Thymus (tissue), 11 donors: ENCODE data around the gene QSOX2. TPM values are rescaled to one million over a fixed set of nuclear protein-coding genes. Genes with fewer than 3 reads are reported as not detected.

Experiments used
- DNase-seq, 9 donors: peaks; one replicate each; pipeline ENCODE4 v3.0.0-alpha.2; 2013; ENCODE audit warnings: low spot score in 9 of 9, low read depth in 6 of 9, missing footprints in 1 of 9
- H3K27ac ChIP-seq, 2 donors: one replicate each; pipeline ENCODE4 v1.5.1; 2013; ENCODE audit warnings: control low read depth in 1 of 2, low read depth in 1 of 2, low read length in 1 of 2, mild to moderate bottlenecking in 1 of 2, moderate library complexity in 1 of 2
- H3K27me3 ChIP-seq, 2 donors: one replicate each; pipeline ENCODE4 v1.5.1; 2013; ENCODE audit warnings: low read length in 1 of 2; ENCODE audit not compliant: control insufficient read depth in 2 of 2, insufficient read depth in 1 of 2
- H3K36me3 ChIP-seq, 2 donors: one replicate each; pipeline ENCODE4 v1.5.1; 2013; ENCODE audit warnings: low read length in 1 of 2, mild to moderate bottlenecking in 1 of 2, moderate library complexity in 1 of 2; ENCODE audit not compliant: control insufficient read depth in 2 of 2, insufficient read depth in 2 of 2
- H3K4me1 ChIP-seq, 2 donors: one replicate each; pipeline ENCODE4 v1.5.1; 2013; ENCODE audit warnings: low read length in 2 of 2; ENCODE audit not compliant: control insufficient read depth in 2 of 2, insufficient read depth in 2 of 2
- H3K4me3 ChIP-seq, 2 donors: one replicate each; pipeline ENCODE4 v1.5.1; 2013; ENCODE audit warnings: low read length in 2 of 2, control low read depth in 1 of 2, mild to moderate bottlenecking in 1 of 2
- H3K9me3 ChIP-seq, 2 donors: one replicate each; pipeline ENCODE4 v1.5.1; 2013; ENCODE audit warnings: low read length in 1 of 2, mild to moderate bottlenecking in 1 of 2; ENCODE audit not compliant: control insufficient read depth in 2 of 2, insufficient read depth in 1 of 2
- WGBS: extraction: QIAGEN DNeasy Blood & Tissue Kit; methylation state at CpG from one replicate; pipeline ENCODE4 v1.1.7; 2013; 5-methylcytosine and 5-hydroxymethylcytosine counted together
- polyA plus RNA-seq: library from polyadenylated mRNA; stranded (reverse); fragments of 200-250 nt; gene quantifications from one replicate; pipeline ENCODE4 v1.2.3, GENCODE V29; 2013
- total RNA-seq: library from RNA; stranded (reverse); fragments of 120-200 nt; gene quantifications from one replicate; pipeline ENCODE4 v1.2.4, GENCODE V29; 2013
- donor health status: healthy.

QSOX2 gene
- total and polyA plus RNA-seq, 2 donors = 3.9 to 11.5 TPM

DNA sequence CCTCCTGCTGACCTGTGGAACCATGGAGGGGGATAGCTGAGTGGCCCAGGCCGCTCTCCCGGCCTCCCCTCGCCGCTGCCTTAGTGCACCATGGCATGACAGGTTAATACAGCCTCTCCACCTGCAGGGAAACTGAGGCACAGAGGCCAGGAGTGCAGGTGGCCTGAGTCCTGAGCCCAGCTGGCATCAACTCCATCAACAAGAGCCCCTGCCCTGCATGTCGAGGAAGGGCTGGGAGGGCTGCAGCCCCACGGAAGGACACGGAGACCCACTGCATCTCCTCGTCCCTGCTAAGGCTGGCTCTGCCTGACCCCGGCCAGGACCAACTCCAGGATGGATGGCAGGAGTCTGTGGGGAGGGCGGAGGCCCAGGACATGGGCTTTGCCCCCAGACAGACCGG lies 31.1 kb upstream of the QSOX2 start:
- Histone ChIP-seq H3K4me3 (no peak overlapping the region), H3K9me3 (peaks cover 0 to 1% of the 10 kb centered on the region in 2 donors), H3K27me3 (peaks cover 5 to 47% of the 10 kb centered on the region in 2 donors), H3K27ac (no peak overlapping the region), H3K36me3 (no peaks in the 10 kb centered on the region), H3K4me1 (no peaks in the 10 kb centered on the region)
- DNase-seq = no peak
- WGBS = 91% methylated on average over 11 of the region's 11 CpGs

DNA sequence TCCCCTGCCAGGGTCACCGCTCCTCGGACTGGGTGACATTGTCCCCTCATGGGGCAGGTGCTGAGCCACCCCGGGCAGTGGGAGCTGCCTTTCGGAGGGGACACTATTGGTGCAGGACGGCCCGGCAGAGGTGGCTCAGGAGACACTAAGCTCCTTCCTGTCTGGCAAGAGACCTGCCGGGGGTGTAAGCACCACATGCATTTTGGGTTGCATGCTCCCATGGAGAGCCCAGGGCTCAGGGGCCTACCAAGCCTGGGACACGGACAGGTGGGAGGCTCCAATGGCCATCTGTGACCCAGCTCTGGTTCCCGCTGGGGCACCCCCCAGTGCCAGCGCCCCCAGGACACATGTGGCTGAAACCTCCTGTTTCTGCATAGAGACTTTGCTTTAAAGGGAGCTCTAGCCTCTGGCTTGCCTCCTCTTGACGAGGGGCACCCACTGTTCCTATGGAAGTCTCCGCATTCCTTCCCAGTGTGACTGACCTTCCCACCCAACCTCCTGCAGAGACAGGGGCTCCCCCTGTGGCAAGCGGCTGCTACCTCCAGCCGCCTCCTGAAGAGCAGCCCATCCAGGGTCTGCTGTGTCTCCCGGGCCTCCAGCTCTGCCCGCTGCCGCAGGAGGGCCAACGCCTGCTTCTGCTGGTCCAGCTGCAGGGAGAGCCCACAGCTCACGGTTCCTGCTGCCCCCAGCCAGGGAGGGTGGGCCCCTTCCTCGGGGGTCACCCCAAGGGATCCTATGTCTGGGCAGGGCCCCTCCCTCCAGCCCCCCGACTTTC lies 30.2 kb upstream of the QSOX2 start:
- Histone ChIP-seq H3K9me3 (peaks cover 0 to 1% of the 10 kb centered on the region in 2 donors), H3K4me1 (no peaks in the 10 kb centered on the region), H3K36me3 (no peaks in the 10 kb centered on the region), H3K27ac (no peak overlapping the region), H3K4me3 (no peak overlapping the region), H3K27me3 (peaks cover 5 to 47% of the 10 kb centered on the region in 2 donors)
- WGBS = 79% methylated on average over 21 of the region's 21 CpGs
- no peak for DNase-seq

DNA sequence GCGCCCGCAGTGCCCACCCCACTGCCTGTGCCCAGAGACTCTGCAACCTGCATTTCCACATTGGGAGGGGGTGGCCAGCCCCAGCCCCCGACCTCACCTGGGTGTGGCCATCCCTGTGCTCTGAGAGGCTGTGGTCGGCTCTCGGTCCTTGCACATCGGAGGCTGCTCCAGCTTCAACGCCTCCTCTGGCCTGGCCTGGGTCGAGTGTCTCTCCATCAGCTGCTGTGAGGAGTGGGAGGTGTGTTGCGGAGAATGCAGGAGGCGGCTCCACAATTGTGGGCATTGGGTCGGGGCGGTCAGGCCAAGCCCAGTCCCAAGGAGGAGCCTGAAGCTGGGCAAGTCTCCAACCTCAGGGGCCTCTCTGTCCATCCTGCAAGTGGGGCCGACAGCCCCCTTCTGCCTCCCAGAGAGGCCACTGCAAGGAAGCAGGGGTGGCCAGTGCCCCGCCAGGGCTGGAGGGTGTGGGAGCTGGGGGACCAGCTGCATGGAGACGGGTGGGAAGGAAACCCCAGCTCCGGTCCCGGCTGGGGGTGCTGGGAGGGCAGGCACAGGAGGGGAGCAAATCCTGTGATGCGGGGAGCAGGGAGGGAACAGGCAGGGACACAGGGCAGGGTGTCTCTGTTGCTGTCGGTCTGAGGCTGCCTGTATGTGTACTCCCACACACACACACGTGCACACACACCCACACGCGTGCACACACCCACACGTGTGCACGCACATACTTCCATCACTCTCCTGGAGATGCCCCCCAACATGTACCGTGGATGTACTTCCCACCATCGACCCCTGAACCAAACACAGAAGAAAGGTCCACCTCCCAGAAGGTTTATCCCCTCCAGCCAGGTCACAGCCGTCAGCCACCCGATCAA lies 29.4 kb upstream of the QSOX2 start:
- no peaks in the 10 kb centered on the region for H3K36me3 ChIP-seq
- H3K27ac ChIP-seq = no peak overlapping the region
- no peaks in the 10 kb centered on the region for H3K4me1 ChIP-seq
- 90% methylated on average over 28 of the region's 28 CpGs for whole genome bisulfite sequencing
- H3K9me3 ChIP-seq = peaks cover 0 to 1% of the 10 kb centered on the region in 2 donors
- peaks cover 5 to 45% of the 10 kb centered on the region in 2 donors for H3K27me3 ChIP-seq
- DNase-seq = no peak
- no peak overlapping the region for H3K4me3 ChIP-seq

DNA sequence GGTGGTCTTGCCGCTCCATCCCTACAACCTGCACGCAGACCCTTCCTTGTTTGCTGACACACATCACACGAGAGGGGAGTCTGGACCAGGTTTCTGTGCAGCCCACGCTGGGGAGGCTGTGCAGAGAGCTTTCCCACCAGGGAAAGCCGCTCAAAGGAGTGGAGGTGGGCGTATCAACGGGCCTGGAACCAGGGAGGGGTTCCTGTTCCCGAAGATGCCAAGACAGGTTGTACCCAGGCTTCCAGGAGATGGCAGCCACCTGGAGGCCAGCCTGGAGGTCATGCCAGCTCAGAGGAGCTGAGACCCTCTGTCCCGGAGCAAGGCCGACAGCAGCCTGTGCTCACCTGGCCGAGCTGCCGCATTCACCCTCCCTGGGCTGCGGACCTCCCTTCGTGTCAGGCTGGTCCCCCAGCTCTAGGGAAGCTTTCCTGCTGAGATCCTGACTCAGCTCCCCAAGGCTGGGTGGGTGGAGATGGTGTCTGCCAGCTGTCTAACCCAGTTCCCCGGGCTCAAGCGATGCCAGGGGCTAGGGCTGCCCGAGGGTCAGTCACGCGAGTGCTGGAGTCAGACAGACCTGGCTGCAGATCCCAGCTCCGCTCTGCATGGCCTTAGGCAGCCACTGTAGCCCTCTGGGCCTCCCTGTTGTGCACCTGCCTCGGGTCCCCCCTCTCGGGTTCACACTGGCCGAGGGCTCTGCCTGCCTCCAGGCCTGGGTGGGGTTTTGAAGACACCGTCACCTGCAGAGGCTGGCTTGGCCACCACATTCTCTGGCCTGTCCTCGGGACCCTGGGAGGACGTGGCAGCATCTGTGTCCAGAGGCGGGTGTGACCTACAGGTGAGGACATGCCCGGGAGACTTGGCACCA lies 28.5 kb upstream of the QSOX2 start:
- Histone ChIP-seq H3K4me1 (no peaks in the 10 kb centered on the region), H3K27ac (no peak overlapping the region), H3K4me3 (no peak overlapping the region), H3K36me3 (no peaks in the 10 kb centered on the region), H3K27me3 (peaks cover 5 to 38% of the 10 kb centered on the region in 2 donors), H3K9me3 (peaks cover 0 to 1% of the 10 kb centered on the region in 2 donors)
- DNase-seq = no peak
- WGBS = 90% methylated on average over 28 of the region's 28 CpGs

DNA sequence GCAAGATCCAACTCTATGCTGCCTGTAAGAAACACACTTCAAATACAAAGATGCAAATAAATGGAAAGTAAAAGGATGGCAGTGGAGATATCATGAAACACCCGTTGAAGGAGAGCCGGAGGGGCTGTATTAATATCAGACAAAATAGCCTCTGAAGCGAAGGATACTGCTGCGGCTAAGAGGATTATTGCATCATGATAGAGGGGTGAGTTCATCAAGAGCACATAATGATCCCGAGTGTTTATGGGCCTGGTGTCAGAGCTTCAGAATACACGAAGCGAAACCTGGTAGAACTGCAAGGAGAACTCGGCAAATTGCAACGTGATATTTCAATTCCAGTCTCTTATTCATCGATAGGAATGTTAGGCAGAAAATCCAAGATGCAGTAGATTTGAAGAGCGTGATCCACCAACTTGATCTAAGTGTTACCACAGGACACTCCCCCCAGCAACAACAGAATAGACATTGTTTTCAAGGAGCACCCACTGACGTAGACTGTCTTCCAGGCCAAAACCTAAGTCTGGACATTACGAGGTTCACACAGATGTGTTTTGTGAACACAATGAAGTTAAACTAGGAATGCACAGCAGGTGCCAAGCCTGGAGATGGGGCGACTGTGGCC lies 27.7 kb upstream of the QSOX2 start:
- 94% methylated on average over 14 of the region's 14 CpGs for WGBS
- no peak overlapping the region for H3K27ac ChIP-seq
- no peaks in the 10 kb centered on the region for H3K4me1 ChIP-seq
- no peaks in the 10 kb centered on the region for H3K36me3 ChIP-seq
- peaks cover 5 to 44% of the 10 kb centered on the region in 2 donors for H3K27me3 ChIP-seq
- peaks cover 0 to 1% of the 10 kb centered on the region in 2 donors for H3K9me3 ChIP-seq
- no peak overlapping the region for H3K4me3 ChIP-seq
- DNase-seq = no peak

DNA sequence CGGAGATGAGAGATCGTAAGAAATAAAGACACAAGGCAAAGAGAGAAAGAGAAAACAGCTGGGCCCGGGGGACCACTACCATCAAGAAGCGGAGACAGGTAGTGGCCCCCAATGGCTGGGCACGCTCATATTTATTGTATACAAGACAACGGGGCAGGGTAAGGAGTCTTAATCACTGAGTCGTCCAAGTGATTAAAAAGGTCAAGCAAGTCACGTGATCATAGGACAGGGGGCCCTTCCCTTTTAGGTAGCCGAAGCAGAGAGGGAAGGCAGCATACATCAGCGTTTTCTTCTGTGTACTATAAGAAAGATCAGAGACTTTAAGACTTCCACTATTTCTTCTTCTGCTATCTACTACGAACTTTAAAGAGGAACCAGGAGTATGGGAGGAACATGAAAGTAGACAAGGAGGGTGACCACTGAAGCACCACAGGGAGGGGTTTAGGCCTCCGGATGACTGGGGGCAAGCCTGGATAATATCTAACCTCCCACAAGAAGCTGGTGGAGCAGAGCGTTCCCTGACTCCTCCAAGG lies 24.6 kb upstream of the QSOX2 start:
- DNase-seq = no peak
- Histone ChIP-seq H3K27ac (no peak overlapping the region), H3K9me3 (no peaks in the 10 kb centered on the region), H3K4me1 (peaks cover 4 to 10% of the 10 kb centered on the region in 2 donors), H3K27me3 (peaks cover 0 to 30% of the 10 kb centered on the region in 2 donors), H3K4me3 (no peak overlapping the region), H3K36me3 (no peaks in the 10 kb centered on the region)
- WGBS = 88% methylated on average over 13 of the region's 13 CpGs

DNA sequence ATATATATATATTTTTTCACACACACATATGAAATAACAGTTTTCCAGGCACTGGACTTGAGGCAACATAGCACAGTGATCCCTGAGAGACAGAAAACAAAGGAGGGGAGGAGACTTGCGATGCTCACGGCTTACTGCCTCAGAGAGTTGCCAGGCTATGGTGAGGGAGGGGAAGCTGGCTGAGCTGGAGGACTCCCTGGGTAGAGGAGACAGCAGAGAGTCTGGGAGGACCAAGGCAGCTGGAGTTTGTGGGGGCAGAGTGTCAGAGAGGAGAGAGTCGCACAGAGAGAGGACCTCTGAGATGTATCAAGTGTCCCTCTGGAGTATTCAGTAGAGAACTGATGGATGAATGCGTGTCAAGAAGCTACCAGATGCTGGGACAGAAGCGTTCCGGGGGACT lies 23.1 kb upstream of the QSOX2 start:
- Histone ChIP-seq H3K9me3 (no peaks in the 10 kb centered on the region), H3K36me3 (no peaks in the 10 kb centered on the region), H3K27me3 (peaks cover 0 to 21% of the 10 kb centered on the region in 2 donors), H3K4me3 (no peak overlapping the region), H3K4me1 (peaks cover 4 to 10% of the 10 kb centered on the region in 2 donors), H3K27ac (no peak overlapping the region)
- DNase-seq = no peak
- WGBS = 90% methylated on average over 6 of the region's 6 CpGs

DNA sequence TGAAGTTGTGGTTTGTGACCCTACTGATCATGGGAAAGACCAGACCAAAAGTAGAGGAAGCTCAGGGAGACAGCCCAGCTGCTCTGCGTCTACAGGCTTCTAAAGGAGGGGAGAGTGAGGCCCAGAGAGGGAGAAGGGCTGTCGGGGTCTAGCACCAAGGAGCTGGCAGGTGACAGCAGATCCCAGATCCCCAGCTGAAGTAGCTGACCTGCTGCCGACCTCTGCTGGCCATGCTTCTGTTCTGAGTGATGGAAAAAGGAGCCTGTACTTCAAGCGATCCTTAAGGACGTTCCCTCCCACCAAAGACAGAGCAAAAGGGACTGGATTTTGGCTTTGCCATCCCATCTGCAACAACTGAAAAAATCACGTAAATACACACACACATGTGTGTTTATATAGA lies 22.7 kb upstream of the QSOX2 start:
- Histone ChIP-seq H3K27ac (no peak overlapping the region), H3K4me3 (no peak overlapping the region), H3K27me3 (peaks cover 0 to 19% of the 10 kb centered on the region in 2 donors), H3K4me1 (peaks cover 4 to 10% of the 10 kb centered on the region in 2 donors), H3K9me3 (no peaks in the 10 kb centered on the region), H3K36me3 (no peaks in the 10 kb centered on the region)
- 70% methylated on average over 6 of the region's 6 CpGs for WGBS
- no peak for DNase-seq
